ENCODE data around the gene VAC14. TPM values are rescaled to one million over a fixed set of nuclear protein-coding genes. Genes with fewer than 3 reads are reported as not detected.
A peak's percentile ranks its signal among the peaks of the same experiment; 100 is the strongest.

VAC14 gene
- total and polyA plus RNA-seq, 2 experiments from 2014 or later: 42.3 to 77.7 TPM

DNA sequence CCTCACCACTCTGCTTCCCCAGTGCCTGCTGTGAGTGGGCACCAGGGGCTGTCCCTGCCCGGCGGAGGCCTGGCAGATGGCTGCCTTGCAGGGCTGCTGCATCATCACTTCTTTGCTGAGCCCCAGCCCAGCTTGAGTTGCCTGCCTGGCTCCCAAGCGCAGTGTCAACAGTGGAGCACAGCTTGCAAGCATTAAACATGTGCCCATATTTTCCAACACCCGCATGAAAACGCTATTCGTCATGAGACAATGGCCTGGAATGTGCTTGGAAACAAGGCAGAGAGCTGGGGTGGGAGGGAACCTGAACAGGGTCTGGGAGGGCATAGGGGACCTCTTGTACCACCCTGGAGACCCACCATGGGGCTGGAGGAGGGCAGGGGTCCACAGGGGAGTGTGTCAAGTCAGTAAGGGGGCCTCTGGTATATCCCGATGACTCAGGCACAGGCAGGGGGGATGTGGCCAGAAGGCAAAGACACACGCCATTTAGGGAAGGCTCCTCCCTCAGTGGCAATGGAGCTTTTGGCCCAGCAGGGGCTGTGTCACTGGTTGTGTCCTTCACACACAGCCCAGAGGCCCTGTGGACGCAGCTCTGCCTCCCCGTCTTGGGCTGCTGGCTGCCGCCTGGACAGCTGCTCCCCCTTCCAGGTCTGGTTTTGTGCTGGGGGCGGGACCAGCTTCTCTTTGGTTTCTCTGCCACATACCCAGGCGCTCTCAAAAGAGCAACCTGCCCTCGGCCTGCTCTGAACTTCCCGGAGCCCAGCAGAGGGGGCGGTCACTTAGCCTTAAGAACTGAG, 97.7 kb downstream of the VAC14 start:
- no peaks in the 10 kb centered on the region; the same call in 2 of the 3 replicates for H3K9me3 Mint-ChIP-seq
- no peak overlapping the region for H3K4me2 ChIP-seq
- peak overlapping the region; percentile 74; the same call in 1 of the 2 replicates for H3K27ac Mint-ChIP-seq

More for the DNA sequence above, 97.7 kb downstream of the VAC14 start:
- Histone ChIP-seq H2AFZ (no peak overlapping the region), H3K9me2 (ENCODE audit: insufficient read depth) (no peaks in the 10 kb centered on the region), H3K27me3 (ENCODE audit: insufficient read depth) (no peaks in the 10 kb centered on the region), H4K20me1 (replicated peaks; ENCODE audit: insufficient read depth) (no peaks in the 10 kb centered on the region), H3K4me1 (ENCODE audit: insufficient read depth) (peaks cover 6% of the 10 kb centered on the region; the same call in 1 of the 2 replicates), H3K27ac (ENCODE audit: low read depth) (0 out of 2 replicates have a peak overlapping the region, but pooled peaks have one; percentile 59), H3K4me3 (no peak overlapping the region), H3F3A (replicated peaks; ENCODE audit: low read depth) (no peaks in the 10 kb centered on the region), H3K79me2 (replicated peaks; ENCODE audit: insufficient read depth) (no peaks in the 10 kb centered on the region), H3K36me3 (ENCODE audit: insufficient read depth) (no peaks in the 10 kb centered on the region)
- H3K27me3 Mint-ChIP-seq (ENCODE audit: insufficient read depth, low read depth, poor library complexity): peaks cover 26% of the 10 kb centered on the region
- H3K36me3 Mint-ChIP-seq (ENCODE audit: low read depth): no peaks in the 10 kb centered on the region; the same call in 2 of the 3 replicates
- TF ChIP-seq, protein P1, sequence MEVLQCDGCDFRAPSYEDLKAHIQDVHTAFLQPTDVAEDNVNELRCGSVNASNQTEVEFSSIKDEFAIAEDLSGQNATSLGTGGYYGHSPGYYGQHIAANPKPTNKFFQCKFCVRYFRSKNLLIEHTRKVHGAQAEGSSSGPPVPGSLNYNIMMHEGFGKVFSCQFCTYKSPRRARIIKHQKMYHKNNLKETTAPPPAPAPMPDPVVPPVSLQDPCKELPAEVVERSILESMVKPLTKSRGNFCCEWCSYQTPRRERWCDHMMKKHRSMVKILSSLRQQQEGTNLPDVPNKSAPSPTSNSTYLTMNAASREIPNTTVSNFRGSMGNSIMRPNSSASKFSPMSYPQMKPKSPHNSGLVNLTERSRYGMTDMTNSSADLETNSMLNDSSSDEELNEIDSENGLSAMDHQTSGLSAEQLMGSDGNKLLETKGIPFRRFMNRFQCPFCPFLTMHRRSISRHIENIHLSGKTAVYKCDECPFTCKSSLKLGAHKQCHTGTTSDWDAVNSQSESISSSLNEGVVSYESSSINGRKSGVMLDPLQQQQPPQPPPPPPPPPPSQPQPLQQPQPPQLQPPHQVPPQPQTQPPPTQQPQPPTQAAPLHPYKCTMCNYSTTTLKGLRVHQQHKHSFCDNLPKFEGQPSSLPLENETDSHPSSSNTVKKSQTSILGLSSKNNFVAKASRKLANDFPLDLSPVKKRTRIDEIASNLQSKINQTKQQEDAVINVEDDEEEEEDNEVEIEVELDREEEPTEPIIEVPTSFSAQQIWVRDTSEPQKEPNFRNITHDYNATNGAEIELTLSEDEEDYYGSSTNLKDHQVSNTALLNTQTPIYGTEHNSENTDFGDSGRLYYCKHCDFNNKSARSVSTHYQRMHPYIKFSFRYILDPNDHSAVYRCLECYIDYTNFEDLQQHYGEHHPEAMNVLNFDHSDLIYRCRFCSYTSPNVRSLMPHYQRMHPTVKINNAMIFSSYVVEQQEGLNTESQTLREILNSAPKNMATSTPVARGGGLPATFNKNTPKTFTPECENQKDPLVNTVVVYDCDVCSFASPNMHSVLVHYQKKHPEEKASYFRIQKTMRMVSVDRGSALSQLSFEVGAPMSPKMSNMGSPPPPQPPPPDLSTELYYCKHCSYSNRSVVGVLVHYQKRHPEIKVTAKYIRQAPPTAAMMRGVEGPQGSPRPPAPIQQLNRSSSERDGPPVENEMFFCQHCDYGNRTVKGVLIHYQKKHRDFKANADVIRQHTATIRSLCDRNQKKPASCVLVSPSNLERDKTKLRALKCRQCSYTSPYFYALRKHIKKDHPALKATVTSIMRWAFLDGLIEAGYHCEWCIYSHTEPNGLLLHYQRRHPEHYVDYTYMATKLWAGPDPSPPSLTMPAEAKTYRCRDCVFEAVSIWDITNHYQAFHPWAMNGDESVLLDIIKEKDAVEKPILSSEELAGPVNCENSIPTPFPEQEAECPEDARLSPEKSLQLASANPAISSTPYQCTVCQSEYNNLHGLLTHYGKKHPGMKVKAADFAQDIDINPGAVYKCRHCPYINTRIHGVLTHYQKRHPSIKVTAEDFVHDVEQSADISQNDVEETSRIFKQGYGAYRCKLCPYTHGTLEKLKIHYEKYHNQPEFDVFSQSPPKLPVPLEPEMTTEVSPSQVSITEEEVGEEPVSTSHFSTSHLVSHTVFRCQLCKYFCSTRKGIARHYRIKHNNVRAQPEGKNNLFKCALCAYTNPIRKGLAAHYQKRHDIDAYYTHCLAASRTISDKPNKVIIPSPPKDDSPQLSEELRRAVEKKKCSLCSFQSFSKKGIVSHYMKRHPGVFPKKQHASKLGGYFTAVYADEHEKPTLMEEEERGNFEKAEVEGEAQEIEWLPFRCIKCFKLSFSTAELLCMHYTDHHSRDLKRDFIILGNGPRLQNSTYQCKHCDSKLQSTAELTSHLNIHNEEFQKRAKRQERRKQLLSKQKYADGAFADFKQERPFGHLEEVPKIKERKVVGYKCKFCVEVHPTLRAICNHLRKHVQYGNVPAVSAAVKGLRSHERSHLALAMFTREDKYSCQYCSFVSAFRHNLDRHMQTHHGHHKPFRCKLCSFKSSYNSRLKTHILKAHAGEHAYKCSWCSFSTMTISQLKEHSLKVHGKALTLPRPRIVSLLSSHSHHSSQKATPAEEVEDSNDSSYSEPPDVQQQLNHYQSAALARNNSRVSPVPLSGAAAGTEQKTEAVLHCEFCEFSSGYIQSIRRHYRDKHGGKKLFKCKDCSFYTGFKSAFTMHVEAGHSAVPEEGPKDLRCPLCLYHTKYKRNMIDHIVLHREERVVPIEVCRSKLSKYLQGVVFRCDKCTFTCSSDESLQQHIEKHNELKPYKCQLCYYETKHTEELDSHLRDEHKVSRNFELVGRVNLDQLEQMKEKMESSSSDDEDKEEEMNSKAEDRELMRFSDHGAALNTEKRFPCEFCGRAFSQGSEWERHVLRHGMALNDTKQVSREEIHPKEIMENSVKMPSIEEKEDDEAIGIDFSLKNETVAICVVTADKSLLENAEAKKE (CRISPR knock-in tag; IDR thresholded peaks at IDR 0.05): no peak
- no peak for TF ChIP-seq STAT1 (IDR thresholded peaks at IDR 0.05; ENCODE audit: unreplicated experiment)
- TF ChIP-seq, protein P2, sequence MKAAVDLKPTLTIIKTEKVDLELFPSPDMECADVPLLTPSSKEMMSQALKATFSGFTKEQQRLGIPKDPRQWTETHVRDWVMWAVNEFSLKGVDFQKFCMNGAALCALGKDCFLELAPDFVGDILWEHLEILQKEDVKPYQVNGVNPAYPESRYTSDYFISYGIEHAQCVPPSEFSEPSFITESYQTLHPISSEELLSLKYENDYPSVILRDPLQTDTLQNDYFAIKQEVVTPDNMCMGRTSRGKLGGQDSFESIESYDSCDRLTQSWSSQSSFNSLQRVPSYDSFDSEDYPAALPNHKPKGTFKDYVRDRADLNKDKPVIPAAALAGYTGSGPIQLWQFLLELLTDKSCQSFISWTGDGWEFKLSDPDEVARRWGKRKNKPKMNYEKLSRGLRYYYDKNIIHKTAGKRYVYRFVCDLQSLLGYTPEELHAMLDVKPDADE (IDR thresholded peaks at IDR 0.05): no peak
- no peak for TF ChIP-seq CREB1 (CRISPR knock-in tag; IDR thresholded peaks at IDR 0.05; ENCODE audit: low read depth)
- TF ChIP-seq ZNF114 (CRISPR knock-in tag; IDR thresholded peaks at IDR 0.05): no peak
- no peak for TF ChIP-seq NANOG (IDR thresholded peaks at IDR 0.05; ENCODE audit: borderline replicate concordance)
- TF ChIP-seq EZH2 (IDR thresholded peaks at IDR 0.05; ENCODE audit: low read depth, unreplicated experiment): no peak
- no peak for TF ChIP-seq POLR2AphosphoS5 (IDR thresholded peaks at IDR 0.05; ENCODE audit: low read depth)
- TF ChIP-seq, protein P3, sequence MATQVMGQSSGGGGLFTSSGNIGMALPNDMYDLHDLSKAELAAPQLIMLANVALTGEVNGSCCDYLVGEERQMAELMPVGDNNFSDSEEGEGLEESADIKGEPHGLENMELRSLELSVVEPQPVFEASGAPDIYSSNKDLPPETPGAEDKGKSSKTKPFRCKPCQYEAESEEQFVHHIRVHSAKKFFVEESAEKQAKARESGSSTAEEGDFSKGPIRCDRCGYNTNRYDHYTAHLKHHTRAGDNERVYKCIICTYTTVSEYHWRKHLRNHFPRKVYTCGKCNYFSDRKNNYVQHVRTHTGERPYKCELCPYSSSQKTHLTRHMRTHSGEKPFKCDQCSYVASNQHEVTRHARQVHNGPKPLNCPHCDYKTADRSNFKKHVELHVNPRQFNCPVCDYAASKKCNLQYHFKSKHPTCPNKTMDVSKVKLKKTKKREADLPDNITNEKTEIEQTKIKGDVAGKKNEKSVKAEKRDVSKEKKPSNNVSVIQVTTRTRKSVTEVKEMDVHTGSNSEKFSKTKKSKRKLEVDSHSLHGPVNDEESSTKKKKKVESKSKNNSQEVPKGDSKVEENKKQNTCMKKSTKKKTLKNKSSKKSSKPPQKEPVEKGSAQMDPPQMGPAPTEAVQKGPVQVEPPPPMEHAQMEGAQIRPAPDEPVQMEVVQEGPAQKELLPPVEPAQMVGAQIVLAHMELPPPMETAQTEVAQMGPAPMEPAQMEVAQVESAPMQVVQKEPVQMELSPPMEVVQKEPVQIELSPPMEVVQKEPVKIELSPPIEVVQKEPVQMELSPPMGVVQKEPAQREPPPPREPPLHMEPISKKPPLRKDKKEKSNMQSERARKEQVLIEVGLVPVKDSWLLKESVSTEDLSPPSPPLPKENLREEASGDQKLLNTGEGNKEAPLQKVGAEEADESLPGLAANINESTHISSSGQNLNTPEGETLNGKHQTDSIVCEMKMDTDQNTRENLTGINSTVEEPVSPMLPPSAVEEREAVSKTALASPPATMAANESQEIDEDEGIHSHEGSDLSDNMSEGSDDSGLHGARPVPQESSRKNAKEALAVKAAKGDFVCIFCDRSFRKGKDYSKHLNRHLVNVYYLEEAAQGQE (IDR thresholded peaks at IDR 0.05; ENCODE audit: unreplicated experiment): no peak
- TF ChIP-seq EZH2phosphoT487 (IDR thresholded peaks at IDR 0.05; ENCODE audit: unreplicated experiment): no peak
- TF ChIP-seq ZNF331 (CRISPR knock-in tag; IDR thresholded peaks at IDR 0.05; ENCODE audit: low read depth): no peak
- no peak for TF ChIP-seq JUNB (IDR thresholded peaks at IDR 0.05; ENCODE audit: unreplicated experiment)
- TF ChIP-seq, protein P4, sequence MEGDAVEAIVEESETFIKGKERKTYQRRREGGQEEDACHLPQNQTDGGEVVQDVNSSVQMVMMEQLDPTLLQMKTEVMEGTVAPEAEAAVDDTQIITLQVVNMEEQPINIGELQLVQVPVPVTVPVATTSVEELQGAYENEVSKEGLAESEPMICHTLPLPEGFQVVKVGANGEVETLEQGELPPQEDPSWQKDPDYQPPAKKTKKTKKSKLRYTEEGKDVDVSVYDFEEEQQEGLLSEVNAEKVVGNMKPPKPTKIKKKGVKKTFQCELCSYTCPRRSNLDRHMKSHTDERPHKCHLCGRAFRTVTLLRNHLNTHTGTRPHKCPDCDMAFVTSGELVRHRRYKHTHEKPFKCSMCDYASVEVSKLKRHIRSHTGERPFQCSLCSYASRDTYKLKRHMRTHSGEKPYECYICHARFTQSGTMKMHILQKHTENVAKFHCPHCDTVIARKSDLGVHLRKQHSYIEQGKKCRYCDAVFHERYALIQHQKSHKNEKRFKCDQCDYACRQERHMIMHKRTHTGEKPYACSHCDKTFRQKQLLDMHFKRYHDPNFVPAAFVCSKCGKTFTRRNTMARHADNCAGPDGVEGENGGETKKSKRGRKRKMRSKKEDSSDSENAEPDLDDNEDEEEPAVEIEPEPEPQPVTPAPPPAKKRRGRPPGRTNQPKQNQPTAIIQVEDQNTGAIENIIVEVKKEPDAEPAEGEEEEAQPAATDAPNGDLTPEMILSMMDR (conservative IDR thresholded peaks at IDR 0.05; ENCODE audit: low read depth in 2 of 2): no peak
- ATAC-seq (peak; percentile 58), DNase-seq (ENCODE audit: low spot score) (peak; percentile 70)
- peaks cover 39% of the 10 kb centered on the region for H3K4me1 Mint-ChIP-seq
- no peak overlapping the region for H3K4me3 Mint-ChIP-seq

All from GM23338 (cell line).